ENCODE measurements around the gene GRHPR. TPM values are rescaled to one million over a fixed set of nuclear protein-coding genes. Genes with fewer than 3 reads are reported as not detected.

The GRHPR gene
- total and polyA plus RNA-seq, 10 of the 15 experiments (the other 5 are each of a cell fraction or from before 2014, with no cell fraction given): 52.4 to 194 (median 126) TPM

- Histone ChIP-seq H2AFZ (ENCODE audit: control insufficient read depth, low read depth, low read length) (no peak overlapping the region), H3K27ac (ENCODE audit: control insufficient read depth, insufficient read depth) (peak overlapping the region; percentile 97), H3K4me1 (ENCODE audit: control insufficient read depth, insufficient read depth, low read length) (peaks cover 88% of the 10 kb centered on the region), H3K9ac (ENCODE audit: control insufficient read depth, insufficient read depth, low read length) (peak overlapping the region; percentile 81; the same call in 1 of the 2 replicates), H3K4me3 (no peak overlapping the region), H4K20me1 (ENCODE audit: control insufficient read depth, insufficient read depth) (no peaks in the 10 kb centered on the region), H3K79me2 (ENCODE audit: control insufficient read depth, insufficient read depth, low read length) (peaks cover 11% of the 10 kb centered on the region), H3K9me3 (replicated peaks; ENCODE audit: control insufficient read depth, insufficient read depth, low read length) (no peaks in the 10 kb centered on the region), H3K36me3 (ENCODE audit: control insufficient read depth in 2 of 2, insufficient read depth in 2 of 2, low read length in 1 of 2) (no peaks in the 10 kb centered on the region), H3K27me3 (replicated peaks in 1 of 2; ENCODE audit: control insufficient read depth in 2 of 2, insufficient read depth in 2 of 2, low read length in 1 of 2) (no peaks in the 10 kb centered on the region), H3K4me2 (ENCODE audit: control insufficient read depth, insufficient read depth) (no peak overlapping the region; the same call in 1 of the 2 replicates)
- in situ Hi-C loops (cut with MboI): no loop called here
- ChIA-PET RAD21 (ENCODE audit: unreplicated experiment) (interaction anchor here (1.0 to 11.6 kb wide), 9 partner anchors 10 to 351 kb away, joined by 3 to 126 read pairs (median 12); no protein-coding TSS in a partner anchor), SMC1A (ENCODE audit: uncharacterized antibody, unreplicated experiment) (interaction anchor here (0.8 to 4.0 kb wide), 22 partner anchors 8 to 176 kb away, joined by 3 to 40 read pairs (median 8); no protein-coding TSS in a partner anchor), POLR2A (interaction anchor here (4.8 to 11.3 kb wide), 2 partner anchors 9 to 35 kb away, joined by 46 to 212 read pairs; no protein-coding TSS in a partner anchor), CTCF (interaction anchor here (1.2 to 13.2 kb wide), 5 partner anchors 10 to 35 kb away, joined by 4 to 220 read pairs (median 23); no protein-coding TSS in a partner anchor)
- DNase-seq (ENCODE audit: low read depth, low spot score) (no peak), ATAC-seq (no peak), FAIRE-seq (no peak)
- 90% methylated on average over 3 of the region's 3 CpGs for WGBS (ENCODE audit: insufficient coverage, insufficient replicate concordance, low lambda C conversion rate, missing lambda C conversion rate)
- no TSS peak for BruUV-seq (replicated peaks)
- intact Hi-C loops (cut with micrococcal nuclease; ENCODE audit: unreplicated experiment): loop anchor here (10.0 kb wide), 1 partner anchor 378 kb away; no protein-coding TSS in a partner anchor
- TF ChIP-seq SMAD1 (IDR thresholded peaks at IDR 0.05; ENCODE audit: low read depth, partially characterized antibody): peak; percentile 87
- no peak for TF ChIP-seq CBX5 (IDR thresholded peaks at IDR 0.05; ENCODE audit: low read depth)
Measured at GRCh38 chr9:37372839-37373238, 49.7 kb upstream of the GRHPR start.

- ChIA-PET RAD21 (ENCODE audit: unreplicated experiment) (interaction anchor here (0.9 to 11.6 kb wide), 10 partner anchors 9 to 347 kb away, joined by 3 to 126 read pairs (median 4); no protein-coding TSS in a partner anchor), POLR2A (interaction anchor here (0.6 to 11.3 kb wide), 8 partner anchors 8 to 170 kb away, joined by 3 to 212 read pairs (median 4); no protein-coding TSS in a partner anchor), CTCF (interaction anchor here (0.7 to 13.2 kb wide), 11 partner anchors 9 to 379 kb away, joined by 3 to 220 read pairs (median 4); no protein-coding TSS in a partner anchor), SMC1A (ENCODE audit: uncharacterized antibody, unreplicated experiment) (interaction anchor here (0.8 to 4.0 kb wide), 18 partner anchors 8 to 182 kb away, joined by 3 to 40 read pairs (median 6); no protein-coding TSS in a partner anchor)
- Histone ChIP-seq H3K9ac (ENCODE audit: control insufficient read depth, insufficient read depth, low read length) (no peak overlapping the region), H3K79me2 (ENCODE audit: control insufficient read depth, insufficient read depth, low read length) (peaks cover 11% of the 10 kb centered on the region), H3K27me3 (replicated peaks in 1 of 2; ENCODE audit: control insufficient read depth in 2 of 2, insufficient read depth in 2 of 2, low read length in 1 of 2) (no peaks in the 10 kb centered on the region), H3K36me3 (ENCODE audit: control insufficient read depth in 2 of 2, insufficient read depth in 2 of 2, low read length in 1 of 2) (no peaks in the 10 kb centered on the region), H3K4me1 (ENCODE audit: control insufficient read depth, insufficient read depth, low read length) (peaks cover 95% of the 10 kb centered on the region), H3K9me3 (replicated peaks; ENCODE audit: control insufficient read depth, insufficient read depth, low read length) (no peaks in the 10 kb centered on the region), H3K27ac (ENCODE audit: control insufficient read depth, insufficient read depth) (peak overlapping the region; percentile 97), H4K20me1 (ENCODE audit: control insufficient read depth, insufficient read depth) (no peaks in the 10 kb centered on the region), H2AFZ (ENCODE audit: control insufficient read depth, low read depth, low read length) (no peak overlapping the region), H3K4me2 (ENCODE audit: control insufficient read depth, insufficient read depth) (no peak overlapping the region), H3K4me3 (no peak overlapping the region)
- WGBS (ENCODE audit: insufficient coverage, insufficient replicate concordance, low lambda C conversion rate, missing lambda C conversion rate): 91% methylated on average over 1 of the region's 1 CpG
- no TSS peak for BruUV-seq (replicated peaks)
- DNase-seq (ENCODE audit: low read depth, low spot score) (no peak), ATAC-seq (no peak), FAIRE-seq (no peak)
- in situ Hi-C loops (cut with MboI) (no loop called here), intact Hi-C loops (cut with micrococcal nuclease; ENCODE audit: unreplicated experiment) (loop anchor here (10.0 kb wide), 1 partner anchor 379 kb away; no protein-coding TSS in a partner anchor)
- TF ChIP-seq PRDM15 (CRISPR knock-in tag; IDR thresholded peaks at IDR 0.05): no peak
- no peak for TF ChIP-seq SPI1 (IDR thresholded peaks at IDR 0.05; ENCODE audit: borderline replicate concordance, insufficient read depth, low read depth, low read length)
- TF ChIP-seq IKZF2 (IDR thresholded peaks at IDR 0.05): no peak
- no peak for TF ChIP-seq BACH1 (IDR thresholded peaks at IDR 0.05; ENCODE audit: borderline replicate concordance)
- no peak for TF ChIP-seq MXI1 (IDR thresholded peaks at IDR 0.05; ENCODE audit: low read depth, low read length)
- no peak for TF ChIP-seq PKNOX1 (IDR thresholded peaks at IDR 0.05)
- TF ChIP-seq HCFC1 (IDR thresholded peaks at IDR 0.05; ENCODE audit: low read length): no peak
Measured at GRCh38 chr9:37373621-37374020, 48.9 kb upstream of the GRHPR start.

All from GM12878 (cell line).